A549 (cell line): ENCODE measurements around the gene EIF5A2. TPM values are rescaled to one million over a fixed set of nuclear protein-coding genes. Genes with fewer than 3 reads are reported as not detected.

Experiments
- ATAC-seq, 2 experiments: fragments of 200-7000 bp in 1 of 2; fragments of >200 bp in 1 of 2; cut with Nextera tagmentation in 1 of 2; cut with Tn5 transposase in 1 of 2; 3 replicates each; pipeline versions ENCODE4 v1.8.0 to v1.9.1; 2018 to 2020; ENCODE audit warnings: mild to moderate bottlenecking in 1 of 2, moderate library complexity in 1 of 2
- CTCF ChIA-PET: fragments of 300-600 bp; sonication (Branson Sonifier 250); formaldehyde crosslinking; extraction: SDS; loops from one replicate; lab custom pipeline; 2021; ENCODE audit warnings: antibody characterized with exemption, inconsistent platforms; lab: Yijun Ruan, JAX
- POLR2A ChIA-PET: fragments of 350-600 bp; formaldehyde crosslinking; extraction: SDS; loops from one replicate; lab custom pipeline; 2021; ENCODE audit warnings: antibody characterized with exemption, inconsistent platforms; lab: Yijun Ruan, JAX
- DNase-seq, 2 experiments: peaks; one replicate each; pipeline versions ENCODE4 v3.0.0 to v3.0.0-alpha.2; 2011 to 2016; ENCODE audit warnings: low read depth in 1 of 2, low spot score in 1 of 2
- FAIRE-seq: peaks from 2 replicates; lab custom pipeline; 2011; peaks lifted over from hg19 to GRCh38; lab: Jason Lieb, UNC
- H3K27ac ChIP-seq, 2 experiments: fragments of >200 bp; sonication (Bioruptor Twin); formaldehyde crosslinking; 3 replicates each; pipeline ENCODE4 v1.5.1; 2016 to 2017
- H3K4me1 ChIP-seq: fragments of >200 bp; sonication (Bioruptor Twin); formaldehyde crosslinking; 3 replicates; pipeline ENCODE4 v1.6.1; 2016
- H3K4me2 ChIP-seq: fragments of >200 bp; sonication (Bioruptor Twin); formaldehyde crosslinking; 3 replicates; pipeline ENCODE4 v1.6.1; 2016
- H3K4me3 ChIP-seq: fragments of >200 bp; sonication (Bioruptor Twin); formaldehyde crosslinking; 3 replicates; pipeline ENCODE4 v1.5.1; 2016
- H3K9me3 ChIP-seq: fragments of >200 bp; sonication (Bioruptor Twin); formaldehyde crosslinking; 3 replicates; pipeline ENCODE4 v1.6.1; 2016
- BHLHE40 ChIP-seq: IDR thresholded peaks from 2 replicates; pipeline ENCODE4 v1.6.1; 2012; ENCODE audit warnings: low read depth, low read length, inconsistent platforms
- ELK1 ChIP-seq: fragments of 150-350 bp; IDR thresholded peaks from 2 replicates; pipeline ENCODE4 v1.6.1; 2014; ENCODE audit warnings: low read depth, mild to moderate bottlenecking, low read length
- FOSB ChIP-seq: fragments of 250-450 bp; sonication (Bioruptor Pico); IDR thresholded peaks from 2 replicates; pipeline ENCODE4 v1.5.0; 2020; ENCODE audit warnings: mild to moderate bottlenecking, moderate library complexity
- FOSL2 ChIP-seq, 2 experiments: fragments of 450-650 bp in 1 of 2; fragments of >200 bp in 1 of 2; sonication (Bioruptor Twin) in 1 of 2; formaldehyde crosslinking; IDR thresholded peaks; 2 replicates each; pipeline versions ENCODE4 v1.5.0 to v1.6.1; 2016 to 2020; ENCODE audit warnings: mild to moderate bottlenecking in 1 of 2, moderate library complexity in 1 of 2
- FOXS1 ChIP-seq: fragments of 250-450 bp; sonication (Bioruptor Pico); IDR thresholded peaks from 2 replicates; pipeline ENCODE4 v1.5.0; 2020; ENCODE audit warnings: mild to moderate bottlenecking, moderate library complexity
- HOXA7 ChIP-seq: fragments of 250-450 bp; sonication (Bioruptor Pico); IDR thresholded peaks from 2 replicates; pipeline ENCODE4 v1.5.0; 2020; ENCODE audit warnings: mild to moderate bottlenecking, moderate library complexity
- JUN ChIP-seq, 2 experiments: fragments of >200 bp; sonication (Bioruptor Twin); formaldehyde crosslinking; IDR thresholded peaks; 2 replicates in 1 of 2; 3 replicates in 1 of 2; pipeline ENCODE4 v1.6.1; 2016 to 2017
- JUNB ChIP-seq: fragments of >200 bp; sonication (Bioruptor Twin); formaldehyde crosslinking; IDR thresholded peaks from 2 replicates; pipeline ENCODE4 v1.6.1; 2016
- NR3C1 ChIP-seq: fragments of >200 bp; sonication (Bioruptor Twin); formaldehyde crosslinking; IDR thresholded peaks from 3 replicates; pipeline ENCODE4 v1.6.1; 2017
- POLR2A ChIP-seq: IDR thresholded peaks from 2 replicates; pipeline ENCODE4 v1.6.1; 2012; ENCODE audit warnings: mild to moderate bottlenecking, low read length
- RARB ChIP-seq: fragments of 250-450 bp; sonication (Bioruptor Pico); IDR thresholded peaks from 2 replicates; pipeline ENCODE4 v1.8.0; 2021; ENCODE audit warnings: mild to moderate bottlenecking, moderate library complexity
- RFX5 ChIP-seq: fragments of 450-650 bp; IDR thresholded peaks from 2 replicates; pipeline ENCODE4 v1.7.1; 2014; ENCODE audit warnings: antibody characterized with exemption, mild to moderate bottlenecking, moderate library complexity
- RNF2 ChIP-seq: fragments of 200-600 bp; sonication (generic); IDR thresholded peaks from 2 replicates; pipeline ENCODE4 v1.6.1; 2016; ENCODE audit warnings: low read depth, mild to moderate bottlenecking, antibody characterized with exemption, moderate library complexity, borderline replicate concordance
- SREBF2 ChIP-seq: fragments of 450-650 bp; IDR thresholded peaks from 2 replicates; pipeline ENCODE4 v1.6.1; 2014; ENCODE audit warnings: mild to moderate bottlenecking, moderate library complexity
- TFCP2L1 ChIP-seq: fragments of 250-450 bp; sonication (Bioruptor Pico); IDR thresholded peaks from 2 replicates; pipeline ENCODE4 v1.5.0; 2021; ENCODE audit warnings: mild to moderate bottlenecking
- WGBS: methylation state at CpG from one replicate; pipeline ENCODE4 v1.1.6; 2017; ENCODE audit errors: missing lambda C conversion rate; 5-methylcytosine and 5-hydroxymethylcytosine counted together
- polyA plus RNA-seq, 4 experiments: library from polyadenylated mRNA; depleted of rRNA in 3 of 4; stranded (reverse); fragments of >200 nt; fragmentation: RNase III in 1 of 4; extraction: RNeasy Plus Mini Kit Qiagen cat#74134 plus additional on column Dnase treatment in 1 of 4; gene quantifications; 2 replicates in 3 of 4; 3 replicates in 1 of 4; pipeline ENCODE4 v1.2.3, GENCODE V29; 2011 to 2017
- TF ChIP-seq, protein P1 (sequence below): fragments of 250-450 bp; sonication (Bioruptor Pico); IDR thresholded peaks from 2 replicates; pipeline ENCODE4 v1.5.0; 2020; ENCODE audit warnings: low read depth, mild to moderate bottlenecking, moderate library complexity
- TF ChIP-seq, protein P2 (sequence below): fragments of 250-450 bp; sonication (Bioruptor Pico); IDR thresholded peaks from 2 replicates; pipeline ENCODE4 v1.5.0; 2021; ENCODE audit warnings: mild to moderate bottlenecking, moderate library complexity, borderline replicate concordance

The EIF5A2 gene
- polyA plus RNA-seq, 2 of the 4 experiments (the other 2 are of a cell fraction): 7.9 to 15.2 TPM

- TF ChIP-seq ELK1 (no peak), SREBF2 (no peak), RNF2 (no peak), FOSL2 (IDR thresholded peaks at IDR 0.05) (no peak), FOSL2 (CRISPR knock-in tag; IDR thresholded peaks at IDR 0.05) (no peak), POLR2A (peak; percentile 97)
- TF ChIP-seq, protein P1, sequence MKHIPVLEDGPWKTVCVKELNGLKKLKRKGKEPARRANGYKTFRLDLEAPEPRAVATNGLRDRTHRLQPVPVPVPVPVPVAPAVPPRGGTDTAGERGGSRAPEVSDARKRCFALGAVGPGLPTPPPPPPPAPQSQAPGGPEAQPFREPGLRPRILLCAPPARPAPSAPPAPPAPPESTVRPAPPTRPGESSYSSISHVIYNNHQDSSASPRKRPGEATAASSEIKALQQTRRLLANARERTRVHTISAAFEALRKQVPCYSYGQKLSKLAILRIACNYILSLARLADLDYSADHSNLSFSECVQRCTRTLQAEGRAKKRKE (CRISPR knock-in tag): 0 out of 2 replicates have a peak, but pooled peaks have one; percentile 11
These were observed 38.5 kb downstream of the EIF5A2 start, which contains the start of gene RPL22L1 (continued) for GRCh38 chr3:170869645-170870593.

GRCh38 chr3:170869239-170869590, 39.2 kb downstream of the EIF5A2 start:
- Histone ChIP-seq H3K9me3 (no peaks in the 10 kb centered on the region), H3K4me2 (peak overlapping the region; percentile 82), H3K4me3 (peak overlapping the region; percentile 68), H3K27ac (peak overlapping the region; percentile 90 to 97), H3K4me1 (peaks cover 19% of the 10 kb centered on the region; the same call in 2 of the 3 replicates)
- no peak for ATAC-seq
- TF ChIP-seq RARB (CRISPR knock-in tag) (peak; percentile 38; the same call in 1 of the 2 replicates), FOSB (CRISPR knock-in tag) (peak; percentile 16), FOXS1 (CRISPR knock-in tag) (no peak), JUNB (no peak), TFCP2L1 (CRISPR knock-in tag) (0 out of 2 replicates have a peak, but pooled peaks have one; percentile 27), RFX5 (no peak), HOXA7 (peak; percentile 86)
- TF ChIP-seq, protein P2, sequence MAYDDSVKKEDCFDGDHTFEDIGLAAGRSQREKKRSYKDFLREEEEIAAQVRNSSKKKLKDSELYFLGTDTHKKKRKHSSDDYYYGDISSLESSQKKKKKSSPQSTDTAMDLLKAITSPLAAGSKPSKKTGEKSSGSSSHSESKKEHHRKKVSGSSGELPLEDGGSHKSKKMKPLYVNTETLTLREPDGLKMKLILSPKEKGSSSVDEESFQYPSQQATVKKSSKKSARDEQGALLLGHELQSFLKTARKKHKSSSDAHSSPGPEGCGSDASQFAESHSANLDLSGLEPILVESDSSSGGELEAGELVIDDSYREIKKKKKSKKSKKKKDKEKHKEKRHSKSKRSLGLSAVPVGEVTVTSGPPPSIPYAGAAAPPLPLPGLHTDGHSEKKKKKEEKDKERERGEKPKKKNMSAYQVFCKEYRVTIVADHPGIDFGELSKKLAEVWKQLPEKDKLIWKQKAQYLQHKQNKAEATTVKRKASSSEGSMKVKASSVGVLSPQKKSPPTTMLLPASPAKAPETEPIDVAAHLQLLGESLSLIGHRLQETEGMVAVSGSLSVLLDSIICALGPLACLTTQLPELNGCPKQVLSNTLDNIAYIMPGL (CRISPR knock-in tag): 0 out of 2 replicates have a peak, but pooled peaks have one; percentile 54
- ChIA-PET CTCF (interaction anchor here (0.8 kb wide), 1 partner anchor 58 kb away, joined by 4 read pairs; no protein-coding TSS in a partner anchor), POLR2A (interaction anchor here (1.2 to 1.5 kb wide), 3 partner anchors 40 to 186 kb away, joined by 3 to 24 read pairs (median 3); partner anchors contain the start of gene EIF5A2)
- DNase-seq: no peak
- 3% methylated on average over 2 of the region's 2 CpGs for WGBS
- no peak for FAIRE-seq

DNA sequence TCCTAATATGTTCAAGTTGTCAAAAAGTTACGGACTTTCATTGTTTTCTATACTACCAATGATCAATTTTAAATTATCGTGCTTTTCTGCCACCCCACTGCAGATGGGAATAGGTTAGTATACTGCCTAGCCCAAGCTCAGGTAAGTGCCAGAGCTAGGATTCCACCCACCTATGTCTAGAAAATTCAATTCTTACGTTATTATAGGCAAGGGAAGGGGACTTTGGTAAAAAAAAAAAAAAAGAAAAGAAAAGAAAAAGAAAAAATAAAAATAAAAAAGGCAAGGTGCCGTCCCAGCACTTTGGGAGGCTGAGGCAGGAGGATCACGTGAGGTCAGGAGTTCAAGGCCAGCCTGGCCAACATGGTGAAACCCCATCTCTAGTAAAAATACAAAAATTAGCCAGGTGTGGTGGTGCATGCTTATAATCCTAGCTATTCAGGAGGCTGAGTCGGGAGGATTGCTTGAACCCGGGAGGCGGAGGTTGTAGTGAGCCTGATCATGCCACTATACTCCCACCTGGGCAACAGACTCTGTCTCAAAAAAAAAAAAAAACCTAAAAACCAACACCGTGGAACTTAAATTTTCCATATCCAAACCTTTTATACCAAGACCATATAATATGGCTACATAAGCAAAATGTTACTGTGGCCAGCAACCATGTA, 39.7 kb downstream of the EIF5A2 start:
- Histone ChIP-seq H3K27ac (peak overlapping the region; percentile 90 to 97), H3K4me1 (peaks cover 19% of the 10 kb centered on the region; the same call in 2 of the 3 replicates), H3K4me2 (peak overlapping the region; percentile 82), H3K9me3 (no peaks in the 10 kb centered on the region), H3K4me3 (peak overlapping the region; percentile 68)
- POLR2A ChIA-PET: no interaction called here
- ATAC-seq (no peak), FAIRE-seq (no peak), DNase-seq (no peak)
- WGBS: 8% methylated on average over 9 of the region's 9 CpGs
- 0 out of 5 replicates have a peak, but pooled peaks of 1 of the 2 experiments have one; percentile 26 for TF ChIP-seq JUN (IDR thresholded peaks at IDR 0.05)
- TF ChIP-seq, protein P1 (CRISPR knock-in tag): no peak
- no peak for TF ChIP-seq ELK1
- no peak for TF ChIP-seq NR3C1
- TF ChIP-seq BHLHE40: peak; percentile 45; the same call in 1 of the 2 replicates
- CTCF ChIA-PET: no interaction called here
